HUES6 (cell line): ENCODE data around the gene DYSF.

Experiments used
- H3K27ac ChIP-seq: 2 replicates; pipeline ENCODE4 v1.7.0; 2013; ENCODE audit warnings: low read depth, mild to moderate bottlenecking, low read length, inconsistent platforms
- H3K27me3 ChIP-seq: 2 replicates; pipeline ENCODE4 v1.6.1; 2013; ENCODE audit warnings: low read length; ENCODE audit not compliant: control insufficient read depth, insufficient read depth
- H3K36me3 ChIP-seq: 2 replicates; pipeline ENCODE4 v1.6.1; 2013; ENCODE audit warnings: low read length; ENCODE audit not compliant: control insufficient read depth, insufficient read depth
- H3K4me1 ChIP-seq: 2 replicates; pipeline ENCODE4 v1.6.1; 2013; ENCODE audit warnings: low read length; ENCODE audit not compliant: control insufficient read depth, insufficient read depth
- H3K4me3 ChIP-seq: 2 replicates; pipeline ENCODE4 v1.5.1; 2013; ENCODE audit warnings: low read depth, low read length
- H3K9ac ChIP-seq: one replicate; pipeline ENCODE4 v1.6.1; 2013; ENCODE audit warnings: mild to moderate bottlenecking, low read length
- H3K9me3 ChIP-seq: 2 replicates; pipeline ENCODE4 v1.6.1; 2013; ENCODE audit warnings: low read depth, low read length; ENCODE audit not compliant: control insufficient read depth, insufficient read depth

The DYSF gene

DNA sequence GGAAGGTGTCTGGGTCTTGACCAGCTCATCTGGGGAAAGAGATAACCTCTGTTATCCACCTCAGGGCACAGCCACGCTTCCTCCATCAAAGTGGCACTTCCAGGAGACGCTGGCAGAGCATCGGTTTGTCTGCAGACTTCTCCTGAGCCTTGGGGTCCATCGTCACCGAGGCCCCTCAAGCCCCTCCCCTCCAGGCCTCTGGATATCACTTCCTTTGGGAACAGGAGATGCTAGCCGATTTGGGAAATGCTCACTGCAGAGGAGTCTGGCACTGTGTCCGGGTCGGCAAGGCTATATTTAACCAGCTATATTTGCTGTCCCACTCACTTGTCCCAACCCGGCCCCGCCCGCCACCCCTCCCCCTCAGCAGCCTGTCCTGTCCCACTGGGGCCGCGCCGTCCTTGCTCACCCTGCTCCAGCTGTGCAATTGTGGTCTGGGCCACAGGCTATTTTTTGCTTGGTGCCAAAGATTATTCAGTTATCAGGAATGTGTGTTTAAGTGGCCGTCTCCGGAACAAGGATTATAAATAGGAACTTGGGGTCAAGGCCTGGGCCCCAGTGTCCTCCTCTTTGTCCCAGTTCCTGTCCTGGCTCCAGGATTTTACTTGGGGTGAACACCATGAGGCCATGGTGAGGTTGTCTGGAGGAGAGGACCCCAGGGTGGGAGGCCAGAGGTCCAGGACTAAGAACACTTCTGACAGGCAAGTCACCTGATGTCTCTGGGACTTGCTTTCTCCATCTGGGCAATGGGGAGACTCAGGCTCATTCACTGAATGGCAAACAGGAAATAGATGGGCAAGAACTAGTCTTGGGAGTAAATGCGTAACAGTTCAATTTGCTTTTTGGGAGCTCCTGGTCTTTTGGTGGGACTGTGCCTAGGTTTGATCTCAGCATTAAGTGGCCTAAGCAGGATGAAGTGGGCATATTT lies 263.6 kb downstream of the DYSF start:
- Histone ChIP-seq H3K27me3 (no peaks in the 10 kb centered on the region), H3K4me1 (no peaks in the 10 kb centered on the region), H3K9ac (no peak overlapping the region), H3K27ac (no peak overlapping the region), H3K4me3 (no peak overlapping the region), H3K36me3 (no peaks in the 10 kb centered on the region), H3K9me3 (no peaks in the 10 kb centered on the region)

DNA sequence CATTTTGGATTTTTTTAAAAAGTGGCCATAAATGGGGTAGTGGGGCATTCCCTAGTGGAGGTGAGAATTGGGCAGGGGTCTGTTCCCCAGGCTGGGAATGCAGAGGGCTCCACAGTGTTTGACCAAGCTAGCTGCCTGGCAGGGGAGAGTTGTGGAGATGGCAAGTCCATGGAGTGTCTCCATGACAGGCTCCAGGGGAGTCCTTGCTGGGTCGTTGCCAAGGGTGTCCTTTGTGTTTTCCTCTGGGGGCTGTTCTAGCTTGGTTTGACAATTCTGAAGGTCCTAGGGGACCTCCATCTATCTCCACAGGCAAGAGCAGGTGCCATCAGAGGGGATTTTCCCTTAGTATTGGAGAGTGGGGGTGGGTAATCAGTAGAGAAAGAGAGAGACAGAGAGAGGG lies 265.3 kb downstream of the DYSF start:
- Histone ChIP-seq H3K9ac (no peak overlapping the region), H3K27ac (no peak overlapping the region), H3K9me3 (no peaks in the 10 kb centered on the region), H3K36me3 (no peaks in the 10 kb centered on the region), H3K4me3 (no peak overlapping the region), H3K27me3 (no peaks in the 10 kb centered on the region), H3K4me1 (no peaks in the 10 kb centered on the region)

DNA sequence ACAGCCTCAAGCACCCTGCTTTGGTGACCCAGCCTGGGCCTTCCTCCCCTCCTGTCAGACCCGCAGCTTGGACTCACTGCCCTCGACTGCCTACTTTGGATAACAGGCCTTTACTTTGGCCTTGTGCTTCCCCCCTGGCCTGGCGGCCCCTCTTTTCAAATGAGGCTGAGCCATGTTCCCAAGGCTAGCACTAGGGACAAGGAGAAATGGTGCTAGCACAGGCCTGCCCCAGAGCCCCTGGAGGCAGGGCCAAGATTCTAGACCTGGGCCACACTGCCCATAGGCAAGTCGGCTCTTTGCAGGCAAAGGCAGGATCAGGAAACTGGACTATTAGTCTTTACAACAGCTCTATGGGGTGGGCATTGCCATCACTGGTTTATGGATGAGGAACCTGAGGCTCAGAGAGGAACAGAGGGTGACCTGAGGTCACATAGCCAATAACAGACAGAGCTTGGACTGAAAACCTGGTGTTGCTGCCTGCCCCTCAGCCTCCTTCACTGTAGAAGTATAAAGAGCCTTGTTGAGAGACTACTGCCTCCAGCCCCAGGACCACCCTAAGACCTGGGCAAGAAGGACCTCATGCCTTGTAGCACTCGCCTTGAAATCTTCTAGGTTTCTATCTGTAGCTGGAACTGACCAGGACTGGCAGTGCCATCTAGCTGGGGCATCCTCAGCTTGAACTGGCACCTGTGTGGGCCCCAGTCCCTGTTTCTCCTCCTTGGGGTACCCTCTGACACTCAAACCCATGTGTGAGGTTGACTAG lies 266.3 kb downstream of the DYSF start:
- Histone ChIP-seq H3K9ac (no peak overlapping the region), H3K27ac (no peak overlapping the region), H3K36me3 (no peaks in the 10 kb centered on the region), H3K4me1 (no peaks in the 10 kb centered on the region), H3K27me3 (no peaks in the 10 kb centered on the region), H3K9me3 (0 out of 2 replicates have a peak, but pooled peaks cover under 1% of the 10 kb centered on the region), H3K4me3 (no peak overlapping the region)

DNA sequence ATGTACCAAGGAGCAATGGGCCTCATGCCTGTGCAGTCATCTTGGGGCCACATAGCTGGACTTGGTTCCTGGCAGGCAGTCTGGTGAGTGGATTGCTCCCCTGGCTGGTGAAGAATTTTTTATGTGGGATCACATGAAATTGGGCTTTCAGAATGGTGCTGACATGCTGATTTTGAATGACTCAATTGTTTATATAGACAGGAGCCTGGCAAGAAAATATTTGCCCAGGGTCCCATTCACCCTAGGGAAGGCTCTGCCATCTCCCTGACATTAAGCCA lies 266.9 kb downstream of the DYSF start:
- Histone ChIP-seq H3K4me3 (no peak overlapping the region), H3K27me3 (no peaks in the 10 kb centered on the region), H3K9ac (no peak overlapping the region), H3K27ac (no peak overlapping the region), H3K36me3 (no peaks in the 10 kb centered on the region), H3K9me3 (peaks cover 6% of the 10 kb centered on the region), H3K4me1 (no peaks in the 10 kb centered on the region)

DNA sequence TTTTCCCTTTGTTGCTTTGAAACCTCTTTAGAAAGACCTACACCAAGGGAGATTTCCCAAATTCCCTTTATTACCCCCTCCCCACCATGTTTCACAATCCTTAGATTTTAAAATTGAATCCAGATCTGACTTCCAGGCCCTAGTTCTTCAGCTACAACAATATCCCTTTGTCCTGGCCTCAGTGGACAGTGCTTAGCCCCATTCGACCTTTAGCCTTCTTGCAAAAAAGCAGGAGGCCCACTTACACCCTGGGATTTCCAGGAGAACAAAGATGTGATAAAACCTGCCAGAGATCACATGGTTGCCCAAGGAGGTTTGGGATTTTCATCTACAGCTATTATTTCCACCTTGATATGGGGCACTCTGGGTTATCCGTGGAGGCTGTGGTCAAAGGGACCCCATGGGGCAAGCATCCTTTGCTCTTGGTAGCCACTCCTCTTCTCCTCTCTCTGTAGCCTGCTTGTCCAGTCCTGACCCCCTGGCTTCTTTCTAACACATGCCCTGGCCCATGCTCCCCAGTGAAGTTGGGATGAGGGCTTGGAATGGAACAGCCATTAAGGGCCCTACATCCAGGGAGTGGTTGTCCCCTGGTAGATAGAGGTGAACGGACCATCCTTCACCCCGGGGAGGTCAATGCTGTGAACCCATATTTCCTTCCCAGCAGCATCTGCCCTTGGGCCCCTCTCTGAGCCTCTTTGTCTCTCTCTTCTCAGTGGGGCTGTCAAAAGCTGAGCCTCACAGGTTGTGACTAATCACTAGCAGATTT lies 267.4 kb downstream of the DYSF start:
- no peak overlapping the region for H3K27ac ChIP-seq
- no peaks in the 10 kb centered on the region for H3K4me1 ChIP-seq
- H3K9me3 ChIP-seq, result peaks cover 8% of the 10 kb centered on the region
- no peaks in the 10 kb centered on the region for H3K36me3 ChIP-seq
- no peak overlapping the region for H3K4me3 ChIP-seq
- no peak overlapping the region for H3K9ac ChIP-seq
- H3K27me3 ChIP-seq, result no peaks in the 10 kb centered on the region

DNA sequence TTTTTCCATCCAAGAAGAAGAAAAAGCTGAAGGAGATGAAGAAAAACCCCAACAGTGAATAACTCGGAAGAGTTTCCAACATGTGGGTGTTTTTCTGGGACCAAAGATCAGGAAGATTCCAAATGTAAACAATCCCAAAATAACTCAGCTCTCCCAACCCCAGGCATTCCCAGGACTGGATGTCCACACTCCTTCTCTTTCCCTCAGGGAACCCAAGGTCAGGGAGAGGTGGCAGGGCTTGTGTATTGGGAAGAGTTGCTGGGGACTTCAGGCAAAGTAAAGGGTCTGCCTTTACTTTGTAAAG lies 268.0 kb downstream of the DYSF start:
- no peak overlapping the region for H3K9ac ChIP-seq
- H3K9me3 ChIP-seq, result peaks cover 8% of the 10 kb centered on the region
- H3K27me3 ChIP-seq, result no peaks in the 10 kb centered on the region
- no peak overlapping the region for H3K4me3 ChIP-seq
- no peaks in the 10 kb centered on the region for H3K4me1 ChIP-seq
- no peaks in the 10 kb centered on the region for H3K36me3 ChIP-seq
- H3K27ac ChIP-seq, result no peak overlapping the region

DNA sequence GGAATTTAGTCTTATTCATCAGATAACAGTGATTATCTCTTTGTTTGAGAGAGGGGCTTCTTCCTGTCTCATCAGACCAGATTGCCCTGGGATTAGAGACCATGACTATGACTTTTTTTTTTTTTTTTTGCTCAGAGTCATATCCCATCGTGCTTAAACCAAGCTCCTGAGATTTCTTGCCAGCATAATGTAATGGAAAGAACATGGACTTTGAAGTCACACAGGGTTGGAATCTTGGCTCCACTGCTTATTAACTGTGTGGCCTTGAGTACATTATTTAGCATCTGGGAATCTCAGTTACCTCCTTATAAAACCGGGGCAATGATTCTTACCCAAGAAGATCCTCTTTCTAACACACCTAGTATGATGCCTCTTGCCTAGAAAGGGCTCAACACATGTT lies 268.3 kb downstream of the DYSF start:
- peaks cover 8% of the 10 kb centered on the region for H3K9me3 ChIP-seq
- no peaks in the 10 kb centered on the region for H3K27me3 ChIP-seq
- no peak overlapping the region for H3K4me3 ChIP-seq
- H3K36me3 ChIP-seq, result no peaks in the 10 kb centered on the region
- no peaks in the 10 kb centered on the region for H3K4me1 ChIP-seq
- no peak overlapping the region for H3K27ac ChIP-seq
- no peak overlapping the region for H3K9ac ChIP-seq

- Histone ChIP-seq H3K4me1 (no peaks in the 10 kb centered on the region), H3K9ac (no peak overlapping the region), H3K4me3 (no peak overlapping the region), H3K9me3 (peaks cover 8% of the 10 kb centered on the region), H3K27me3 (no peaks in the 10 kb centered on the region), H3K27ac (no peak overlapping the region), H3K36me3 (no peaks in the 10 kb centered on the region)
Observed at GRCh38 chr2:71722286-71722685, 268.9 kb downstream of the DYSF start.

DNA sequence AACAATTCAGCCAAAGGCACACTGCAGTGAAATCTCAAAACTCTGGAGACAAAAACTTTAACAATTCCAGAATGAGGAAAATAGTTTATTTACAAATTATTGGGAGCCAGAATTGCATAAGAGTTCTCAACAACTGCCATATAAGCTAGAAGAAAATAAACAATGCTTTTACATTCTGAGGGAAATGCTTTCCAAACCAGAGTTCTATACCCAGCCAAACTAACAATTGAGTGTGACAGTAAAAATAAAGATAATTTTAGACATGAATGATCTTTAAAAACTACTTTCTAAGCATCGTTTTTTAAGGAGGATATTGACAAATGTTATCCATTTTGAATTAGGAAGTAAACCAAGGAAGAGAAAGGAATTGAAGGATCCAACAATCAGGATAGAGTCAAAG lies 271.4 kb downstream of the DYSF start:
- no peaks in the 10 kb centered on the region for H3K4me1 ChIP-seq
- H3K27ac ChIP-seq, result no peak overlapping the region
- no peak overlapping the region for H3K4me3 ChIP-seq
- no peaks in the 10 kb centered on the region for H3K27me3 ChIP-seq
- peaks cover 8% of the 10 kb centered on the region for H3K9me3 ChIP-seq
- H3K36me3 ChIP-seq, result no peaks in the 10 kb centered on the region
- no peak overlapping the region for H3K9ac ChIP-seq

DNA sequence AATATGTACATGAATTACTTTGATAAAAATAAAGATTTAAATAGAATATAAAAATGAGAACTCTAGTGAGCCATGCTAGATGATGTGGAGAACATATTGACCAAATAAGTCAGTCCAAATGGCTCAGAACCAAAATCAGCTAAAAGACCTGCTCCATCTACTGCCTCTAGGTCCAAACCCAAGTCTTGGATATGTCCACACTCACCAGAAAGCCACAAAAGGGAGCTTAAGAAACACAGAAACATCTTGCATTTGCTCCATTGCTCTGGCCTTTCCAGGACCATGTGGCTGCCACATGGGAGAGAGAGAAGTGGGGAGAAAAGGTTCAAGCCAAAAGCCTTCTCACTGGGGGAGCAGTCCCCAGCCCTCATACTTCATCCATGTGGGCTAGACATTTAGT lies 272.5 kb downstream of the DYSF start:
- Histone ChIP-seq H3K27me3 (no peaks in the 10 kb centered on the region), H3K36me3 (no peaks in the 10 kb centered on the region), H3K27ac (no peak overlapping the region), H3K9me3 (peaks cover 8% of the 10 kb centered on the region), H3K4me3 (no peak overlapping the region), H3K9ac (no peak overlapping the region), H3K4me1 (no peaks in the 10 kb centered on the region)

GRCh38 chr2:71727562-71727961 lies 274.2 kb downstream of the DYSF start:
- no peaks in the 10 kb centered on the region for H3K4me1 ChIP-seq
- no peak overlapping the region for H3K9ac ChIP-seq
- H3K4me3 ChIP-seq, result no peak overlapping the region
- H3K9me3 ChIP-seq, result peaks cover 8% of the 10 kb centered on the region
- H3K27me3 ChIP-seq, result no peaks in the 10 kb centered on the region
- no peaks in the 10 kb centered on the region for H3K36me3 ChIP-seq
- H3K27ac ChIP-seq, result no peak overlapping the region
